Astrocyte of the spinal cord (primary cell): Measurements from ENCODE around the gene RMI2.
"Not testable (repeated sequence)": the region's sequence is repeated elsewhere in the genome, so short reads cannot be mapped to it uniquely, and the experiment has no call there.

Experiments used
- DNase-seq: peaks from one replicate; pipeline ENCODE4 v3.0.0; 2011; ENCODE audit warnings: low read depth, low spot score
- H3K4me3 ChIP-seq: 2 replicates; pipeline ENCODE4 v1.5.1; 2011; ENCODE audit warnings: low read depth, mild to moderate bottlenecking, low read length, moderate library complexity
- CTCF ChIP-seq: IDR thresholded peaks from 2 replicates; pipeline ENCODE4 v1.5.1; 2012; ENCODE audit warnings: low read depth, mild to moderate bottlenecking, low read length, inconsistent platforms
- in situ Hi-C: cut with HindIII; loops from 2 replicates; pipeline ENCODE4 v1.10.0; 2017; ENCODE audit warnings: low sequenced_read_pairs

Gene RMI2

DNA sequence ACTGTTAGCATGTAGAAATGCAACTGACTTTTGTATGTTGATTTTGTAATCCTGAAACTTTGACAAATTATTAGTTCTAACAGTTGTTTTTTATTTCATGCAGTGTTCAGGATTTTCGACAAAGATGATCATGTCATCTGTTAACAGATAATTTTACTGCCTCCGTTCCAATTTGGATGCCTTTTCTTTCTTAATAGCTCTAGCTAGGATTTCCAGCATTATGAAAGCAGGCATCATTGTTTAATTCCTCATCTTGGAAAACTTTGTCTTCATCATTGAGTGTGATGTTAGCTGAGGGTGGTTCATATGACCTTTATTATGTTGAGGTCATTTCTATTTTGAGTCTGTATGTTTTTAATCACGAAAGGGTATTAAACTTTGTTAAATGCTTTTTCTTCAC, 31.9 kb downstream of the RMI2 start:
- DNase-seq, result no peak
- no peak for TF ChIP-seq CTCF
- in situ Hi-C loops, result no loop called here
- H3K4me3 ChIP-seq, result no peak overlapping the region

DNA sequence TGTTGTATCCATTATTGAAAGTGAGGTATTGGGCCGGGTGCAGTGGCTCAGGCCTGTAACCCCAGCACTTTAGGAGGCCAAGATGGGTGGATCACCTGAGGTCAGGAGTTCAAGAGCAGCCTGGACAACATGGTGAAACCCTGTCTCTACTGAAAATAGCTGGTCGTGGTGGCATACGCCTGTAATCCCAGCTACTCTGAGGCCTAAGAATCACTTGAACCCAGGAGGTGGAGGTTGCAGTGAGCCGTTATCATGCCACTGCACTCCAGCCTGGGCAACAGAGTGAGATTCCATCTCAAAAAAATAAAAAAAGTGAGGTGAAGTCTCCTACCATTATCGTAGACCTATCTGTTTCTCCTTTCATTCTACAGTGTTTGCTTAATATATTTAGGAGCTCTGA, 33.7 kb downstream of the RMI2 start:
- DNase-seq, in situ Hi-C loops: not testable (repeated sequence)

GRCh38 chr16:11379420-11379819, 34.2 kb downstream of the RMI2 start:
- no peak overlapping the region for H3K4me3 ChIP-seq

More for the DNA sequence above, 33.7 kb downstream of the RMI2 start:
- H3K4me3 ChIP-seq, result not testable (repeated sequence)

DNA sequence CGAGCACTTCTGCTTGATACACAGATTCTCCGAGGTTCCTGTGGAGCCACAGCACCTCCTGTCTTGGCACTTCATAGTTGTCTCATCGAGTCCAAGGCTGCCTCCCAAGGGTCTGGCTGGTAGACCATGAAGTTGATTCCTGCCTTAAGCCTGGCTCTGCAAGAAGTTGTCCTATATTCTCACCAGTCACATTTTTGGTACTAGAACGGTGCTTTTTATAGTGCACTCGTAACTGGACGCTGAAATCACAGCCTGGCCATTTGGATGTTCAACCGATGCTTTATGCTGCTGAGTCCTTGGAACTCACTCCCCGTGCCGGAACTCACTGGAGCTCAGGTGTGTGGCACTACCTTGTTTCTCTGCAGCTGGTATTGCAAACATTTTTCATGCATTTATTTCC, 35.6 kb downstream of the RMI2 start:
- H3K4me3 ChIP-seq, result no peak overlapping the region
- in situ Hi-C loops, result no loop called here
- no peak for DNase-seq
- TF ChIP-seq CTCF, result no peak

More at GRCh38 chr16:11379420-11379819, 34.2 kb downstream of the RMI2 start:
- in situ Hi-C loops, result no loop called here
- DNase-seq, result peak; percentile 55
- TF ChIP-seq CTCF, result no peak

- in situ Hi-C loops, result no loop called here
- no peak for DNase-seq
- no peak overlapping the region for H3K4me3 ChIP-seq
- no peak for TF ChIP-seq CTCF
Observed at GRCh38 chr16:11383481-11384183, 38.4 kb downstream of the RMI2 start.

- in situ Hi-C loops, result no loop called here
- no peak for DNase-seq
- H3K4me3 ChIP-seq, result no peak overlapping the region
- TF ChIP-seq CTCF, result no peak
Observed at GRCh38 chr16:11384184-11384955, 39.1 kb downstream of the RMI2 start.

DNA sequence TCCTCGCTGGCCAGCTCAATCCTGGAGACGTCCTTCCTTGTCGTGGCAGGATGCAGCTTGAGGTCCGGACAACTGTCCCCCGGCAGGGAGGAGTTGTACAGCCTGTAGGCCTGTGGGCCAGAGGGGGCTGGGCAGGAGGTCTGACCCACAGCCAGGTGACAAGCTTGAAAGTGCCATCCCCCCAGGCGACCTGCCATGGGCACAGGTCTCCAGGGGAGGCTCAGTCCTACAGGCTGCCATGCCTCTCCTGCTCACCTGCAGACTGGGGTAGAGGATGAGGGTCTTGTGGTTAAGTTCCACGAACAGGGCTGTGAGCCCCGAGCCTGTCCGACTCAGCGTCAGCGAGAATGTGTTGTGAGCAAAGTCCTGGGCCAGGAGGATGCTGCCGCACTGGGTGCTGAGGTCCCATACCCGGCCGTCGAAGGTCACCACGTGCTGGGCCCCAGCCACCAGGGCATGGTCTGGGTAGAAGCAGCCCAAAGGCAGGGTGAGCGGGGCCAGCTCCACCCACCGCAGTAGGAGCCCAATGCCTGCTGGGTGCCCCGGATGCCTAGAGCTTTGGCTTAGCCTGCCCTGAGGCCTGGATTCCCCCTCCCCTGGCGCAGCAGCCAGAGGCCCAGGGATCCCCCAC, 39.8 kb downstream of the RMI2 start:
- no peak for TF ChIP-seq CTCF
- in situ Hi-C loops, result no loop called here
- DNase-seq, result no peak
- no peak overlapping the region for H3K4me3 ChIP-seq
